Stimulated activated naive CD8-positive, alpha-beta T cell treated with anti-CD3 and anti-CD28 coated beads, Interleukin-15, Interleukin-2, amounts not matched to agents 100 ng/mL and 50 ng/mL, for 24 hours (primary cell): Measurements from ENCODE around the gene RAB15.

Experiments
- H3K27ac Mint-ChIP-seq: one replicate; pipeline ENCODE4 v1.8.0; 2021; ENCODE audit warnings: mild to moderate bottlenecking, mixed read lengths
- H3K27me3 Mint-ChIP-seq: one replicate; pipeline ENCODE4 v1.8.0; 2021; ENCODE audit warnings: mixed read lengths
- H3K36me3 Mint-ChIP-seq: one replicate; pipeline ENCODE4 v1.8.0; 2021; ENCODE audit warnings: low read depth, mixed read lengths
- H3K4me1 Mint-ChIP-seq: one replicate; pipeline ENCODE4 v1.8.0; 2021; ENCODE audit warnings: low read depth, mixed read lengths
- H3K4me3 Mint-ChIP-seq: one replicate; pipeline ENCODE4 v1.8.0; 2021; ENCODE audit warnings: mild to moderate bottlenecking, mixed read lengths
- H3K9me3 Mint-ChIP-seq: one replicate; pipeline ENCODE4 v1.8.0; 2021; ENCODE audit warnings: mixed read lengths

RAB15 gene

GRCh38 chr14:64953661-64954060 is 18.5 kb downstream of the RAB15 start:
- Mint-ChIP-seq H3K4me3 (no peak overlapping the region), H3K36me3 (peaks cover 10% of the 10 kb centered on the region), H3K4me1 (peaks cover 9% of the 10 kb centered on the region), H3K27me3 (no peaks in the 10 kb centered on the region), H3K27ac (no peak overlapping the region), H3K9me3 (no peaks in the 10 kb centered on the region)

DNA sequence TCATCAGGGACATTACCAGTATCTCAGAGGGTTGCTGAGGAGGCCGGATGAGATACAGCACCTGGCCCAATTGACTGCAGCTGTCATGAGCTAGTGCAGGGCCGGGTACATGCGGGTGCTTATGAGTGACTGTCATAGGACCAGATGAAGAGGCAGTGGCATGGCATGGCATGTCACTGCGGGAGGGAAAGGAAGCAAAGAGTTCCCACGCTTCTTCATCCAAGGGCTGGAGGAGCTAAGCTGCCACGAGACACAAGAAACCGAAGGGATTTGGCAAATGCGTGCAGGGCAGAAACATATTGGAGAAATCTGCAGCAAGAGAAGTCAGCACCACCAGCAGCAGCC is 18.9 kb downstream of the RAB15 start:
- no peak overlapping the region for H3K27ac Mint-ChIP-seq
- no peak overlapping the region for H3K4me3 Mint-ChIP-seq

DNA sequence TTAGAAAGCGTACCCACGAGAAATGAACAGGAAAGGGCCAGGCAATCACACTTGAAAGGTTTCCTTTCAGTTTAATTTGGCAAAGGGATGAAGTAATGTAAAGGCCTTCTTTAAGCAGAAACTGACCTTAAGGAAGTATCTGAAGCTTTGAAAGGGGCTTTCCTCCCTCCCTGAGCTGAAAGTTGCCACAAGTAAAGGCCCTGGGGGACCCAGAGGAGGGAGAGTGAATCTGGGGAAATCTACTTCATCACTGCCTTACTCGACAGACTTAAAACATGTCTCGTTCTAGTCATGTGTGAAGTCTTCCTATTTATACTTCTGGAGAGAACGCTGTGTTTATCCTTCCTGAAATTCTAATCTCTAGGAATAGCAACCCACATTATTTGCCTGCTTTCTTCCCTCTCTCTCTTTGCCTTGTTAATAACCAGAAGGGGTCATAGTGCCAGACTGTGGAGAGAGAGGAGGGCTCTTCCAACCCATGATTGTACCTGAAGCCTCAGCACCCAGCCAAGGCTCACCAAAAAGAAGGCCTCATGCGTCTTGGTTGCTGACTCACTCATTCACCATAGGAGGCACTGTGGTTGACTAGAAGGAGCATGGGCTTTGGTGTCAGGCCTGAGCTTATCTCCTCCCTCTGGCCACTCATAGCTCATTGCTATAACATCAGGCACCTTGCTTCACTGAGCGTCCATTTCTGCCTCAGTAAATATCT is 19.4 kb downstream of the RAB15 start:
- no peaks in the 10 kb centered on the region for H3K27me3 Mint-ChIP-seq
- peak overlapping the region; percentile 56 for H3K27ac Mint-ChIP-seq
- no peak overlapping the region for H3K4me3 Mint-ChIP-seq
- peaks cover 10% of the 10 kb centered on the region for H3K36me3 Mint-ChIP-seq
- no peaks in the 10 kb centered on the region for H3K9me3 Mint-ChIP-seq
- peaks cover 9% of the 10 kb centered on the region for H3K4me1 Mint-ChIP-seq

More for the DNA sequence above, 18.9 kb downstream of the RAB15 start:
- no peaks in the 10 kb centered on the region for H3K9me3 Mint-ChIP-seq
- H3K4me1 Mint-ChIP-seq: peaks cover 9% of the 10 kb centered on the region
- H3K27me3 Mint-ChIP-seq: no peaks in the 10 kb centered on the region
- peaks cover 10% of the 10 kb centered on the region for H3K36me3 Mint-ChIP-seq

- Mint-ChIP-seq H3K36me3 (peaks cover 10% of the 10 kb centered on the region), H3K9me3 (no peaks in the 10 kb centered on the region), H3K4me3 (no peak overlapping the region), H3K4me1 (peaks cover 9% of the 10 kb centered on the region), H3K27ac (no peak overlapping the region), H3K27me3 (no peaks in the 10 kb centered on the region)
These were observed 20.4 kb downstream of the RAB15 start for GRCh38 chr14:64951724-64952123.

DNA sequence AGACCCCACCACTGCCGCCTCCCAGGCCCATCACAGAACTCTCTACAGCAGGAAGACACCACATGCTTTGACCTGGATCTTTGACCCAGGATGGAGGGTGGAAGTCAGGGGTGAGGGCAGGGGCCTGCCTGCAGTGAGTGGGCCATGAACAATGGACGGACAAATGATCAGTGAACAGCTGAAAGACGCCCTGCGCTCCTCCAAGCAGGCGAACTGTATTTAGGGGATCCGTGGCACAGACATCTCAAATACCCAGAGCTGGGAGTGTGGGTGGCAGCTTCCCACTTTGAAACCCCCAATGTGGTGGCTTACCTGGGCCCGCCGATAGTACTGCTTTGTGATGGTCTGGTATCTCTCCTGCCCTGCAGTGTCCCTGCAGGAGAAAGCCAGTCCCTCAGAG is 20.8 kb downstream of the RAB15 start:
- H3K27me3 Mint-ChIP-seq: no peaks in the 10 kb centered on the region
- no peak overlapping the region for H3K4me3 Mint-ChIP-seq
- peaks cover 14% of the 10 kb centered on the region for H3K36me3 Mint-ChIP-seq
- H3K27ac Mint-ChIP-seq: no peak overlapping the region
- H3K9me3 Mint-ChIP-seq: no peaks in the 10 kb centered on the region
- H3K4me1 Mint-ChIP-seq: peaks cover 9% of the 10 kb centered on the region

DNA sequence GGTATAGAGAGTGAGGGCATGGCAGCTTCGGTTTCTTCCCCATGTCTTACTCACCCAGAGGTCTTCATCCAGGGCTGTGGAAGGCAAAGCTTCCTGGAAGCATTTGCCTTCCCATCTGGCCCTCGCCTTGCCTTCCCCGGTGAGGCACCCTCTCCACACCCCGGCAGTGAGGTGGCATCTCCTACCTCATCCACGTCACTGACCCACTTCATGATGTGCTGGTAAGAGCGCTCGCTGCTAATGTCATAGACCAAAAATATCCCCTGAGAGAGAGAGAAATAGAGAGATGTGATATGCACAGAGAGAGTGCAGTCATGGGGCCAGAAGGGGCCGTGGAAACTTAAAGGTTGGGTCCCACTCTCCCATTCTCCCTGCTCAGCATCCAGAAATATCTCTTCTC is 21.2 kb downstream of the RAB15 start:
- no peaks in the 10 kb centered on the region for H3K9me3 Mint-ChIP-seq

DNA sequence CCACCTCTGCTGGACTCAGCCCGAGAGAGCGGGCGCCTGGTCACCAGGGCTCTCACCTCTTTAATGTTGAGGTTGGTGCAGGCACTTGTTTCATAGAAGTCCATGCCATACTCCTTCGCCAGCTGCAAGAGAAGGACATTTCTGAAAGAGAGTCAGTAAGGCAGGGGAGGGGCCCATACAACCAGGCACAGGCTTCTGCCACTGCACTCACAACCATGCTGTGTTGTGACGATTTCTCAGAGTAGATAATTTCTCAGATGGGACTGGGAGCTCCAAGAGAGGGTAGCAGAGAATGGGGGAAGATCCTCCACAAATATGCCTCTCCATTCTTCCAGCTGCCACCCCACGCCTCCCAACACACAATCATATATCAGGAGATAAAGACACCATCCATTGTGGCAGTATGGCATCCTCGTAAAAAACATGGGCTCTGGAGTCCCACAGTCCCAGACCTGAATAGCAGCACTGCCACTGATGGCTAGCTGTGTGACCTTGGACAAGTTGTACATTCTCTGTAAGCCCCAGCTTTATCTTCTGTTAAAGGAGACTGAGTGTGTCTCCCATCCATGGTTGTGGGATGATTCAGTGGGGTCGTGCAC is 23.4 kb downstream of the RAB15 start:
- Mint-ChIP-seq H3K4me1 (peaks cover 19% of the 10 kb centered on the region), H3K27ac (no peak overlapping the region), H3K4me3 (no peak overlapping the region), H3K9me3 (no peaks in the 10 kb centered on the region), H3K27me3 (no peaks in the 10 kb centered on the region), H3K36me3 (peaks cover 11% of the 10 kb centered on the region)

More for the DNA sequence above, 21.2 kb downstream of the RAB15 start:
- Mint-ChIP-seq H3K4me3 (no peak overlapping the region), H3K27ac (no peak overlapping the region), H3K4me1 (peaks cover 9% of the 10 kb centered on the region), H3K27me3 (no peaks in the 10 kb centered on the region), H3K36me3 (peaks cover 14% of the 10 kb centered on the region)

- H3K9me3 Mint-ChIP-seq: no peaks in the 10 kb centered on the region
- H3K27me3 Mint-ChIP-seq: no peaks in the 10 kb centered on the region
- H3K36me3 Mint-ChIP-seq: peaks cover 15% of the 10 kb centered on the region
- peaks cover 24% of the 10 kb centered on the region for H3K4me1 Mint-ChIP-seq
- no peak overlapping the region for H3K4me3 Mint-ChIP-seq
- H3K27ac Mint-ChIP-seq: no peak overlapping the region
These were observed 24.2 kb downstream of the RAB15 start for GRCh38 chr14:64947710-64948611.

DNA sequence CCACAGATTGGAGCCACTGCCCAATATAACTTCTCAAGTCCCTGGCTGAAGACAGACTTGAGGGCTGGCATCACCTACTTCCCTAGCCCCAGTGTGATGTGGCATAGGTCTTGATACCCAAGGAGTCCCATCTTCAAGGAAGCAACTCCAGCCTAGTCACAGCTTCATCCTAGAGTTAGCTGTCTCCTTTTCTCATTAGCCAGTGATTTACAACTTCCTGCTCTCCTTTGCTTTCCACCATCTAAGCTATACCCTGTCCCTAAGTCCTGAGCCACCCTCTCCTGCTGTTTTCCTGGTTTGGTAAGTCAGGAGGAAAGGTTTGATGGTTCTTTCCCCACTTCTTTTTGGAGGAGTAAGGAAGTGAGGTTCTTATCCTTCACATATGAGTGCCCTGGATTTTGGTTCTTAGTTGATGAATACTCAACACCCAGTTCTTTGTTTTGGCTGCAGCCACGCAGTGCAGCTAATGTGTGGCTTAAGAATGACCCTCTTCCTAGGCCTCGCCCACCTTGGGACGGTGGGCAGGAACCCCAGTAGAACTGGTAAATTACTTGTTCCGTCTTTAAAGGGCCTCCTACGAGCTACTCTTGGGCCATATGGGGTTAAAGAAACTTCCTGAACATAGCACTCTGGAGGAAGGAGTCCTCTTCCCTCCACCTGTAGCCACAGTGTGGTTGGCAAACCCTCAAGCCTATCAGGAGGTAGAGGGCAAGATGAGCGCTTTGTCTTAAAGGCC is 25.7 kb downstream of the RAB15 start:
- Mint-ChIP-seq H3K36me3 (peaks cover 15% of the 10 kb centered on the region), H3K9me3 (no peaks in the 10 kb centered on the region), H3K4me1 (peaks cover 16% of the 10 kb centered on the region), H3K27me3 (no peaks in the 10 kb centered on the region), H3K4me3 (no peak overlapping the region), H3K27ac (no peak overlapping the region)

- Mint-ChIP-seq H3K27ac (no peak overlapping the region), H3K27me3 (no peaks in the 10 kb centered on the region), H3K9me3 (no peaks in the 10 kb centered on the region), H3K4me3 (no peak overlapping the region), H3K36me3 (peaks cover 19% of the 10 kb centered on the region), H3K4me1 (peaks cover 16% of the 10 kb centered on the region)
These were observed 26.5 kb downstream of the RAB15 start for GRCh38 chr14:64945431-64946178.

GRCh38 chr14:64944861-64945260 is 27.3 kb downstream of the RAB15 start:
- no peaks in the 10 kb centered on the region for H3K9me3 Mint-ChIP-seq
- no peaks in the 10 kb centered on the region for H3K27me3 Mint-ChIP-seq
- peaks cover 19% of the 10 kb centered on the region for H3K36me3 Mint-ChIP-seq
- peaks cover 16% of the 10 kb centered on the region for H3K4me1 Mint-ChIP-seq
- no peak overlapping the region for H3K4me3 Mint-ChIP-seq
- H3K27ac Mint-ChIP-seq: no peak overlapping the region

GRCh38 chr14:64944041-64944440 is 28.1 kb downstream of the RAB15 start:
- Mint-ChIP-seq H3K9me3 (no peaks in the 10 kb centered on the region), H3K4me1 (peaks cover 21% of the 10 kb centered on the region), H3K27me3 (no peaks in the 10 kb centered on the region), H3K27ac (no peak overlapping the region), H3K36me3 (peaks cover 21% of the 10 kb centered on the region), H3K4me3 (no peak overlapping the region)

GRCh38 chr14:64943556-64943955 is 28.6 kb downstream of the RAB15 start:
- H3K27ac Mint-ChIP-seq: no peak overlapping the region
- H3K9me3 Mint-ChIP-seq: no peaks in the 10 kb centered on the region
- H3K36me3 Mint-ChIP-seq: peaks cover 21% of the 10 kb centered on the region
- peaks cover 23% of the 10 kb centered on the region for H3K4me1 Mint-ChIP-seq
- no peak overlapping the region for H3K4me3 Mint-ChIP-seq
- H3K27me3 Mint-ChIP-seq: no peaks in the 10 kb centered on the region

- H3K36me3 Mint-ChIP-seq: peaks cover 28% of the 10 kb centered on the region
- peak within 1 kb of the TSS; percentile 13 for H3K27ac Mint-ChIP-seq
- H3K4me1 Mint-ChIP-seq: peaks cover 29% of the 10 kb centered on the region
- no peak within 1 kb of the TSS for H3K4me3 Mint-ChIP-seq
- no peaks in the 10 kb centered on the region for H3K9me3 Mint-ChIP-seq
- no peaks in the 10 kb centered on the region for H3K27me3 Mint-ChIP-seq
These were observed 29.5 kb downstream of the RAB15 start, which contains the start of gene GPX2 for GRCh38 chr14:64942531-64943111. GPX2 (minus strand) TSS chr14:64942745; CDS start chr14:64942726, 19 bp downstream.
